GM12892 (cell line): ENCODE results near the gene GOLPH3L.

ENCODE experiments used
- POLR2A ChIP-seq: IDR thresholded peaks from 2 replicates; pipeline ENCODE4 v1.6.1; 2011; ENCODE audit warnings: low read depth, low read length, control low read depth
- POLR2AphosphoS5 ChIP-seq: IDR thresholded peaks from 2 replicates; pipeline ENCODE4 v1.6.1; 2011; ENCODE audit warnings: low read depth, low read length, control low read depth
- TAF1 ChIP-seq: IDR thresholded peaks from 2 replicates; pipeline ENCODE4 v1.6.1; 2011; ENCODE audit warnings: low read depth, mild to moderate bottlenecking, control low read depth, low read length, borderline replicate concordance

GRCh38 chr1:150674881-150675280 is 22.1 kb downstream of the GOLPH3L start:
- TF ChIP-seq POLR2AphosphoS5 (no peak), TAF1 (no peak), POLR2A (no peak)
